Measurements from ENCODE around the gene ZBTB44.

DNA sequence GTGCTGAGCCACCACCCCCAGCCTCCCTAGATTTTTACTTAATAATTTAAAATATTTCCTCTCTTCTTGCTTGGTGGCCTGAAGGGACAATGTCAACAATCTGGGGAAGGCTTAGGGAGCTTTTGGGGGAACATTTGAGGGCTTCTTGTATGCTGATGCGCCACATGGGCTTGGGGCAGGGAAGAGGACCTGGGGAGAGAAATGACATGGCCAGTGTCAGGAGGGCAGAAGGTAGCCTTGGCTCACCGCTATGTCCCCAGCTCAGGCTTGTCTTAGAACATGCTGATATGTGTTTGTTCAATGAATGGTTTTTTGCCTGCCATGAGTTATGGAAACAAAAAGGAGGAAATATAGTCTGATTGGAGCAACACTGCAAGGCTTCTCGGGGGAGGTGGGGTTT is 103.6 kb downstream of the ZBTB44 start:
- TF ChIP-seq, protein P1, sequence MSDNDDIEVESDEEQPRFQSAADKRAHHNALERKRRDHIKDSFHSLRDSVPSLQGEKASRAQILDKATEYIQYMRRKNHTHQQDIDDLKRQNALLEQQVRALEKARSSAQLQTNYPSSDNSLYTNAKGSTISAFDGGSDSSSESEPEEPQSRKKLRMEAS (IDR thresholded peaks at IDR 0.05) = no peak
- TF ChIP-seq TAF1 (conservative IDR thresholded peaks at IDR 0.05) (no peak), FOXA1 (IDR thresholded peaks at IDR 0.05) (no peak), SP1 (IDR thresholded peaks at IDR 0.05) (no peak), GABPA (IDR thresholded peaks at IDR 0.05 in 1 of 2, conservative IDR thresholded peaks at IDR 0.05 in 1 of 2) (no peak), REST (IDR thresholded peaks at IDR 0.05) (no peak), JUND (IDR thresholded peaks at IDR 0.05) (no peak), YY1 (IDR thresholded peaks at IDR 0.05) (no peak), HNF4A (conservative IDR thresholded peaks at IDR 0.05) (no peak)
- TF ChIP-seq, protein P2, sequence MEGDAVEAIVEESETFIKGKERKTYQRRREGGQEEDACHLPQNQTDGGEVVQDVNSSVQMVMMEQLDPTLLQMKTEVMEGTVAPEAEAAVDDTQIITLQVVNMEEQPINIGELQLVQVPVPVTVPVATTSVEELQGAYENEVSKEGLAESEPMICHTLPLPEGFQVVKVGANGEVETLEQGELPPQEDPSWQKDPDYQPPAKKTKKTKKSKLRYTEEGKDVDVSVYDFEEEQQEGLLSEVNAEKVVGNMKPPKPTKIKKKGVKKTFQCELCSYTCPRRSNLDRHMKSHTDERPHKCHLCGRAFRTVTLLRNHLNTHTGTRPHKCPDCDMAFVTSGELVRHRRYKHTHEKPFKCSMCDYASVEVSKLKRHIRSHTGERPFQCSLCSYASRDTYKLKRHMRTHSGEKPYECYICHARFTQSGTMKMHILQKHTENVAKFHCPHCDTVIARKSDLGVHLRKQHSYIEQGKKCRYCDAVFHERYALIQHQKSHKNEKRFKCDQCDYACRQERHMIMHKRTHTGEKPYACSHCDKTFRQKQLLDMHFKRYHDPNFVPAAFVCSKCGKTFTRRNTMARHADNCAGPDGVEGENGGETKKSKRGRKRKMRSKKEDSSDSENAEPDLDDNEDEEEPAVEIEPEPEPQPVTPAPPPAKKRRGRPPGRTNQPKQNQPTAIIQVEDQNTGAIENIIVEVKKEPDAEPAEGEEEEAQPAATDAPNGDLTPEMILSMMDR (IDR thresholded peaks at IDR 0.05; ENCODE audit: low read depth, low read length, missing input control) = no peak
- TF ChIP-seq, protein P3, sequence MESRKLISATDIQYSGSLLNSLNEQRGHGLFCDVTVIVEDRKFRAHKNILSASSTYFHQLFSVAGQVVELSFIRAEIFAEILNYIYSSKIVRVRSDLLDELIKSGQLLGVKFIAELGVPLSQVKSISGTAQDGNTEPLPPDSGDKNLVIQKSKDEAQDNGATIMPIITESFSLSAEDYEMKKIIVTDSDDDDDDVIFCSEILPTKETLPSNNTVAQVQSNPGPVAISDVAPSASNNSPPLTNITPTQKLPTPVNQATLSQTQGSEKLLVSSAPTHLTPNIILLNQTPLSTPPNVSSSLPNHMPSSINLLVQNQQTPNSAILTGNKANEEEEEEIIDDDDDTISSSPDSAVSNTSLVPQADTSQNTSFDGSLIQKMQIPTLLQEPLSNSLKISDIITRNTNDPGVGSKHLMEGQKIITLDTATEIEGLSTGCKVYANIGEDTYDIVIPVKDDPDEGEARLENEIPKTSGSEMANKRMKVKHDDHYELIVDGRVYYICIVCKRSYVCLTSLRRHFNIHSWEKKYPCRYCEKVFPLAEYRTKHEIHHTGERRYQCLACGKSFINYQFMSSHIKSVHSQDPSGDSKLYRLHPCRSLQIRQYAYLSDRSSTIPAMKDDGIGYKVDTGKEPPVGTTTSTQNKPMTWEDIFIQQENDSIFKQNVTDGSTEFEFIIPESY (IDR thresholded peaks at IDR 0.05) = no peak
- TF ChIP-seq, protein P4, sequence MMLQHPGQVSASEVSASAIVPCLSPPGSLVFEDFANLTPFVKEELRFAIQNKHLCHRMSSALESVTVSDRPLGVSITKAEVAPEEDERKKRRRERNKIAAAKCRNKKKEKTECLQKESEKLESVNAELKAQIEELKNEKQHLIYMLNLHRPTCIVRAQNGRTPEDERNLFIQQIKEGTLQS (IDR thresholded peaks at IDR 0.05) = no peak
